GM06990 (cell line): ENCODE results near the gene ZFAND3.

Experiments used
- DNase-seq: peaks from one replicate; pipeline ENCODE4 v3.0.0-alpha.2; 2011; ENCODE audit not compliant: insufficient read length; ENCODE audit errors: extremely low read depth
- H3K27me3 ChIP-seq: replicated peaks from 2 replicates; pipeline ENCODE4 v1.6.0; 2011; ENCODE audit warnings: low read length; ENCODE audit not compliant: control insufficient read depth, insufficient read depth
- H3K36me3 ChIP-seq: 2 replicates; pipeline ENCODE4 v1.5.1; 2011; ENCODE audit warnings: low read length; ENCODE audit not compliant: control insufficient read depth, insufficient read depth
- H3K4me3 ChIP-seq: replicated peaks from 2 replicates; pipeline ENCODE4 v1.5.1; 2011; ENCODE audit warnings: low read depth, mild to moderate bottlenecking, control low read depth, low read length
- CTCF ChIP-seq: IDR thresholded peaks from 2 replicates; pipeline ENCODE4 v1.5.1; 2011; ENCODE audit warnings: low read length, control low read depth, mild to moderate bottlenecking, inconsistent platforms; ENCODE audit not compliant: insufficient read depth, poor library complexity, severe bottlenecking

Gene ZFAND3

GRCh38 chr6:37819177-37819801 is at the start of gene ZFAND3:
Gene ZFAND3 (plus strand): TSS chr6:37819727. CDS start chr6:37819946, 219 bp downstream.
- TF ChIP-seq CTCF: no peak
- Histone ChIP-seq H3K27me3 (no peaks in the 10 kb centered on the region), H3K4me3 (peak within 1 kb of the TSS; percentile 76), H3K36me3 (no peaks in the 10 kb centered on the region)
- peak; percentile 98 for DNase-seq

- DNase-seq: no peak
- TF ChIP-seq CTCF: no peak
- no peaks in the 10 kb centered on the region for H3K36me3 ChIP-seq
- no peaks in the 10 kb centered on the region for H3K27me3 ChIP-seq
- H3K4me3 ChIP-seq: no peak overlapping the region
Observed at GRCh38 chr6:37774028-37774680, 45.4 kb upstream of the ZFAND3 start.

- no peak for DNase-seq
- no peaks in the 10 kb centered on the region for H3K27me3 ChIP-seq
- H3K36me3 ChIP-seq: no peaks in the 10 kb centered on the region
- no peak overlapping the region for H3K4me3 ChIP-seq
- TF ChIP-seq CTCF: no peak
Observed at GRCh38 chr6:37776566-37776965, 43.0 kb upstream of the ZFAND3 start.

- H3K27me3 ChIP-seq: no peaks in the 10 kb centered on the region
- H3K36me3 ChIP-seq: no peaks in the 10 kb centered on the region
- DNase-seq: peak; percentile 40
- TF ChIP-seq CTCF: no peak
- H3K4me3 ChIP-seq: no peak overlapping the region
Observed at GRCh38 chr6:37777272-37777834, 42.2 kb upstream of the ZFAND3 start.

GRCh38 chr6:37779111-37779800 is 40.3 kb upstream of the ZFAND3 start:
- H3K36me3 ChIP-seq: no peaks in the 10 kb centered on the region
- no peak for TF ChIP-seq CTCF
- DNase-seq: no peak
- no peak overlapping the region for H3K4me3 ChIP-seq
- no peaks in the 10 kb centered on the region for H3K27me3 ChIP-seq
